ENCODE data around the gene LIFR. TPM values are rescaled to one million over a fixed set of nuclear protein-coding genes. Genes with fewer than 3 reads are reported as not detected.

Gene LIFR
- polyA plus RNA-seq, 2 of the 4 experiments (the other 2 are of a cell fraction), result 3.8 to 7.9 TPM

- no peak overlapping the region for H3K27ac ChIP-seq
- ChIA-PET CTCF (interaction anchor here (0.6 to 2.7 kb wide), 7 partner anchors 11 to 94 kb away, joined by 3 to 20 read pairs (median 4); no protein-coding TSS in a partner anchor), POLR2A (no interaction called here)
- DNase-seq (ENCODE audit: low read depth in 1 of 2, low spot score in 1 of 2), result no peak
- no peaks in the 10 kb centered on the region for H3K4me1 ChIP-seq
- WGBS (ENCODE audit: missing lambda C conversion rate), result 89% methylated on average over 3 of the region's 3 CpGs
- FAIRE-seq, result no peak
- TF ChIP-seq HOXA7 (CRISPR knock-in tag; IDR thresholded peaks at IDR 0.05) (no peak), PHF8 (IDR thresholded peaks at IDR 0.05; ENCODE audit: borderline replicate concordance, low read depth) (no peak), HOXB5 (CRISPR knock-in tag; IDR thresholded peaks at IDR 0.05) (no peak), NR3C1 (IDR thresholded peaks at IDR 0.05) (no peak), ATOH8 (CRISPR knock-in tag; IDR thresholded peaks at IDR 0.05; ENCODE audit: low read depth) (no peak), HOXB13 (CRISPR knock-in tag; IDR thresholded peaks at IDR 0.05; ENCODE audit: low read depth) (no peak), RARB (CRISPR knock-in tag; IDR thresholded peaks at IDR 0.05) (no peak), HEYL (CRISPR knock-in tag; IDR thresholded peaks at IDR 0.05) (no peak), JUN (IDR thresholded peaks at IDR 0.05) (no peak), CBX8 (IDR thresholded peaks at IDR 0.05) (no peak), RCOR1 (IDR thresholded peaks at IDR 0.05; ENCODE audit: low read depth, low read length) (no peak), FOSL2 (IDR thresholded peaks at IDR 0.05) (no peak), FOSL2 (CRISPR knock-in tag; IDR thresholded peaks at IDR 0.05) (no peak), RFX5 (IDR thresholded peaks at IDR 0.05) (no peak), NPAS2 (CRISPR knock-in tag; IDR thresholded peaks at IDR 0.05; ENCODE audit: borderline replicate concordance) (no peak)
- TF ChIP-seq, protein P1, sequence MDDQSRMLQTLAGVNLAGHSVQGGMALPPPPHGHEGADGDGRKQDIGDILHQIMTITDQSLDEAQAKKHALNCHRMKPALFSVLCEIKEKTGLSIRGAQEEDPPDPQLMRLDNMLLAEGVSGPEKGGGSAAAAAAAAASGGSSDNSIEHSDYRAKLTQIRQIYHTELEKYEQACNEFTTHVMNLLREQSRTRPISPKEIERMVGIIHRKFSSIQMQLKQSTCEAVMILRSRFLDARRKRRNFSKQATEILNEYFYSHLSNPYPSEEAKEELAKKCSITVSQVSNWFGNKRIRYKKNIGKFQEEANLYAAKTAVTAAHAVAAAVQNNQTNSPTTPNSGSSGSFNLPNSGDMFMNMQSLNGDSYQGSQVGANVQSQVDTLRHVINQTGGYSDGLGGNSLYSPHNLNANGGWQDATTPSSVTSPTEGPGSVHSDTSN (IDR thresholded peaks at IDR 0.05), result no peak
- TF ChIP-seq, protein P2, sequence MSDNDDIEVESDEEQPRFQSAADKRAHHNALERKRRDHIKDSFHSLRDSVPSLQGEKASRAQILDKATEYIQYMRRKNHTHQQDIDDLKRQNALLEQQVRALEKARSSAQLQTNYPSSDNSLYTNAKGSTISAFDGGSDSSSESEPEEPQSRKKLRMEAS (IDR thresholded peaks at IDR 0.05), result no peak
- TF ChIP-seq, protein P3, sequence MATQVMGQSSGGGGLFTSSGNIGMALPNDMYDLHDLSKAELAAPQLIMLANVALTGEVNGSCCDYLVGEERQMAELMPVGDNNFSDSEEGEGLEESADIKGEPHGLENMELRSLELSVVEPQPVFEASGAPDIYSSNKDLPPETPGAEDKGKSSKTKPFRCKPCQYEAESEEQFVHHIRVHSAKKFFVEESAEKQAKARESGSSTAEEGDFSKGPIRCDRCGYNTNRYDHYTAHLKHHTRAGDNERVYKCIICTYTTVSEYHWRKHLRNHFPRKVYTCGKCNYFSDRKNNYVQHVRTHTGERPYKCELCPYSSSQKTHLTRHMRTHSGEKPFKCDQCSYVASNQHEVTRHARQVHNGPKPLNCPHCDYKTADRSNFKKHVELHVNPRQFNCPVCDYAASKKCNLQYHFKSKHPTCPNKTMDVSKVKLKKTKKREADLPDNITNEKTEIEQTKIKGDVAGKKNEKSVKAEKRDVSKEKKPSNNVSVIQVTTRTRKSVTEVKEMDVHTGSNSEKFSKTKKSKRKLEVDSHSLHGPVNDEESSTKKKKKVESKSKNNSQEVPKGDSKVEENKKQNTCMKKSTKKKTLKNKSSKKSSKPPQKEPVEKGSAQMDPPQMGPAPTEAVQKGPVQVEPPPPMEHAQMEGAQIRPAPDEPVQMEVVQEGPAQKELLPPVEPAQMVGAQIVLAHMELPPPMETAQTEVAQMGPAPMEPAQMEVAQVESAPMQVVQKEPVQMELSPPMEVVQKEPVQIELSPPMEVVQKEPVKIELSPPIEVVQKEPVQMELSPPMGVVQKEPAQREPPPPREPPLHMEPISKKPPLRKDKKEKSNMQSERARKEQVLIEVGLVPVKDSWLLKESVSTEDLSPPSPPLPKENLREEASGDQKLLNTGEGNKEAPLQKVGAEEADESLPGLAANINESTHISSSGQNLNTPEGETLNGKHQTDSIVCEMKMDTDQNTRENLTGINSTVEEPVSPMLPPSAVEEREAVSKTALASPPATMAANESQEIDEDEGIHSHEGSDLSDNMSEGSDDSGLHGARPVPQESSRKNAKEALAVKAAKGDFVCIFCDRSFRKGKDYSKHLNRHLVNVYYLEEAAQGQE (IDR thresholded peaks at IDR 0.05), result no peak
- TF ChIP-seq, protein P4, sequence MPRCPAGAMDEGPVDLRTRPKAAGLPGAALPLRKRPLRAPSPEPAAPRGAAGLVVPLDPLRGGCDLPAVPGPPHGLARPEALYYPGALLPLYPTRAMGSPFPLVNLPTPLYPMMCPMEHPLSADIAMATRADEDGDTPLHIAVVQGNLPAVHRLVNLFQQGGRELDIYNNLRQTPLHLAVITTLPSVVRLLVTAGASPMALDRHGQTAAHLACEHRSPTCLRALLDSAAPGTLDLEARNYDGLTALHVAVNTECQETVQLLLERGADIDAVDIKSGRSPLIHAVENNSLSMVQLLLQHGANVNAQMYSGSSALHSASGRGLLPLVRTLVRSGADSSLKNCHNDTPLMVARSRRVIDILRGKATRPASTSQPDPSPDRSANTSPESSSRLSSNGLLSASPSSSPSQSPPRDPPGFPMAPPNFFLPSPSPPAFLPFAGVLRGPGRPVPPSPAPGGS (IDR thresholded peaks at IDR 0.05), result no peak
- no peak overlapping the region for H3K4me3 ChIP-seq
- 0 out of 3 replicates have a peak, but pooled peaks cover 4% of the 10 kb centered on the region for H3K9me3 ChIP-seq
- no peak overlapping the region for H3K4me2 ChIP-seq
- no peak for ATAC-seq
Measured at GRCh38 chr5:38515092-38515491, 41.4 kb downstream of the LIFR start.

GRCh38 chr5:38509185-38509584 lies 47.3 kb downstream of the LIFR start:
- CTCF ChIA-PET, result interaction anchor here (0.9 to 2.2 kb wide), 4 partner anchors 9 to 67 kb away, joined by 3 to 7 read pairs (median 4); no protein-coding TSS in a partner anchor

More at GRCh38 chr5:38509185-38509584, 47.3 kb downstream of the LIFR start:
- no peak overlapping the region for H3K27ac ChIP-seq
- no peak overlapping the region for H3K4me3 ChIP-seq
- H3K4me1 ChIP-seq, result no peaks in the 10 kb centered on the region
- H3K9me3 ChIP-seq, result no peaks in the 10 kb centered on the region
- no peak overlapping the region for H3K4me2 ChIP-seq
- POLR2A ChIA-PET, result no interaction called here
- WGBS (ENCODE audit: missing lambda C conversion rate), result 65% methylated on average over 5 of the region's 5 CpGs
- FAIRE-seq (no peak), DNase-seq (ENCODE audit: low read depth in 1 of 2, low spot score in 1 of 2) (no peak), ATAC-seq (no peak)
- TF ChIP-seq RCOR1 (IDR thresholded peaks at IDR 0.05; ENCODE audit: low read depth, low read length) (no peak), ZC3H11A (IDR thresholded peaks at IDR 0.05) (no peak), SMC3 (IDR thresholded peaks at IDR 0.05) (no peak), JUN (IDR thresholded peaks at IDR 0.05) (no peak), RARB (CRISPR knock-in tag; IDR thresholded peaks at IDR 0.05) (no peak), FOSL2 (IDR thresholded peaks at IDR 0.05) (no peak), FOSL2 (CRISPR knock-in tag; IDR thresholded peaks at IDR 0.05) (no peak)

Measured in A549 (cell line).